SK-N-SH treated with all-trans-retinoic acid at 6 μM for 48 hours (cell line): ENCODE results near the gene CCDC63.

Experiments used
- ARNTL ChIP-seq: fragments of 450-650 bp; formaldehyde crosslinking; IDR thresholded peaks from 2 replicates; pipeline ENCODE4 v1.5.0; 2020; ENCODE audit warnings: low read depth, mild to moderate bottlenecking, moderate library complexity, borderline replicate concordance
- BACH2 ChIP-seq: fragments of 250-450 bp; sonication (Bioruptor Pico); IDR thresholded peaks from 2 replicates; pipeline ENCODE4 v1.9.0; 2021; ENCODE audit warnings: mild to moderate bottlenecking, borderline replicate concordance
- CREB5 ChIP-seq: fragments of 250-450 bp; sonication (Bioruptor Pico); IDR thresholded peaks from 2 replicates; pipeline ENCODE4 v1.5.1; 2020; ENCODE audit warnings: low read depth, mild to moderate bottlenecking, moderate library complexity
- CSRNP3 ChIP-seq: fragments of 250-450 bp; sonication (Bioruptor Pico); IDR thresholded peaks from 2 replicates; pipeline ENCODE4 v1.5.1; 2021; ENCODE audit warnings: mild to moderate bottlenecking, moderate library complexity
- PPARA ChIP-seq: fragments of 250-450 bp; sonication (Bioruptor Pico); IDR thresholded peaks from 2 replicates; pipeline ENCODE4 v1.5.0; 2020; ENCODE audit warnings: mild to moderate bottlenecking, borderline replicate concordance
- SNAI2 ChIP-seq: fragments of 250-450 bp; sonication (Bioruptor Pico); IDR thresholded peaks from 2 replicates; pipeline ENCODE4 v1.5.0; 2020; ENCODE audit warnings: mild to moderate bottlenecking, moderate library complexity
- TCF4 ChIP-seq: fragments of 250-450 bp; sonication (Bioruptor Pico); IDR thresholded peaks from 2 replicates; pipeline ENCODE4 v1.8.0; 2021; ENCODE audit warnings: mild to moderate bottlenecking, moderate library complexity, borderline replicate concordance
- TOX ChIP-seq: fragments of 250-450 bp; sonication (Bioruptor Pico); IDR thresholded peaks from 2 replicates; pipeline ENCODE4 v1.8.0; 2021; ENCODE audit warnings: mild to moderate bottlenecking, moderate library complexity, borderline replicate concordance
- TSHZ2 ChIP-seq: fragments of 250-450 bp; sonication (Bioruptor Pico); IDR thresholded peaks from 2 replicates; pipeline ENCODE4 v1.5.0; 2020; ENCODE audit warnings: mild to moderate bottlenecking, moderate library complexity
- ZC3H10 ChIP-seq: fragments of 250-450 bp; sonication (Bioruptor Pico); IDR thresholded peaks from 2 replicates; pipeline ENCODE4 v1.5.1; 2021; ENCODE audit warnings: mild to moderate bottlenecking, moderate library complexity
- ZFP3 ChIP-seq: fragments of 250-450 bp; sonication (Bioruptor Pico); IDR thresholded peaks from 2 replicates; pipeline ENCODE4 v1.5.0; 2020; ENCODE audit warnings: mild to moderate bottlenecking, moderate library complexity
- ZFP30 ChIP-seq: fragments of 450-650 bp; formaldehyde crosslinking; IDR thresholded peaks from 2 replicates; pipeline ENCODE4 v1.5.0; 2022; ENCODE audit warnings: mild to moderate bottlenecking, moderate library complexity
- ZNF8 ChIP-seq: fragments of 450-650 bp; formaldehyde crosslinking; IDR thresholded peaks from 2 replicates; pipeline ENCODE4 v1.5.0; 2020; ENCODE audit warnings: mild to moderate bottlenecking, moderate library complexity

GRCh38 chr12:110802489-110802888 is 44.3 kb upstream of the CCDC63 start:
- TF ChIP-seq CREB5 (CRISPR knock-in tag): no peak
- TF ChIP-seq ZC3H10 (CRISPR knock-in tag): no peak
- TF ChIP-seq ZFP30 (CRISPR knock-in tag): no peak
- TF ChIP-seq TCF4 (CRISPR knock-in tag): no peak
- no peak for TF ChIP-seq SNAI2 (CRISPR knock-in tag)
- no peak for TF ChIP-seq BACH2
- no peak for TF ChIP-seq PPARA
- no peak for TF ChIP-seq TOX
- no peak for TF ChIP-seq CSRNP3 (CRISPR knock-in tag)
- no peak for TF ChIP-seq ZFP3 (CRISPR knock-in tag)
- TF ChIP-seq ZNF8 (CRISPR knock-in tag): no peak
- TF ChIP-seq ARNTL (CRISPR knock-in tag): no peak
- no peak for TF ChIP-seq TSHZ2
